HepG2 (cell line): ENCODE results near the gene BCL2L2. TPM values are rescaled to one million over a fixed set of nuclear protein-coding genes. Genes with fewer than 3 reads are reported as not detected.

Source experiments
- CEBPB ChIP-seq: IDR thresholded peaks from 2 replicates; pipeline ENCODE4 v1.6.1; 2011; ENCODE audit warnings: low read depth, low read length, improper control_type of control experiment, borderline replicate concordance
- HNF4G ChIP-seq, 2 experiments: sonication (generic) in 1 of 2; formaldehyde crosslinking in 1 of 2; IDR thresholded peaks; 2 replicates each; pipeline versions ENCODE4 v1.4.0 to v1.6.1; 2011 to 2020; ENCODE audit warnings: borderline replicate concordance in 2 of 2, low read depth in 2 of 2, mild to moderate bottlenecking in 2 of 2, low read length in 1 of 2, missing genetic modification reagents in 1 of 2, moderate library complexity in 1 of 2
- NRL ChIP-seq: sonication (generic); formaldehyde crosslinking; IDR thresholded peaks from 2 replicates; pipeline ENCODE4 v1.5.0; 2020; ENCODE audit warnings: missing genetic modification reagents, mild to moderate bottlenecking, moderate library complexity, borderline replicate concordance
- PITX1 ChIP-seq: sonication (generic); formaldehyde crosslinking; IDR thresholded peaks from 2 replicates; pipeline ENCODE4 v1.5.1; 2020; ENCODE audit warnings: mild to moderate bottlenecking, missing genetic modification reagents
- PTBP1 ChIP-seq: fragments of 200-400 bp; formaldehyde crosslinking; IDR thresholded peaks from 2 replicates; pipeline ENCODE4 v1.6.1; 2018; ENCODE audit warnings: low read length, low read depth; ENCODE audit not compliant: poor library complexity, severe bottlenecking
- SCMH1 ChIP-seq: sonication (generic); formaldehyde crosslinking; IDR thresholded peaks from 2 replicates; pipeline ENCODE4 v1.9.0; 2021; ENCODE audit warnings: missing genetic modification reagents, mild to moderate bottlenecking, borderline replicate concordance
- SKI ChIP-seq: fragments of 450-650 bp; IDR thresholded peaks from one replicate; pipeline ENCODE4 v1.6.1; 2018; ENCODE audit warnings: mild to moderate bottlenecking; ENCODE audit not compliant: partially characterized antibody
- ZBTB49 ChIP-seq: sonication (generic); formaldehyde crosslinking; IDR thresholded peaks from 2 replicates; pipeline ENCODE4 v1.4.0; 2020; ENCODE audit warnings: missing genetic modification reagents, borderline replicate concordance
- ZHX2 ChIP-seq, 2 experiments: sonication (generic) in 1 of 2; formaldehyde crosslinking in 1 of 2; IDR thresholded peaks; 2 replicates each; pipeline versions ENCODE4 v1.6.1 to v1.9.0; 2014 to 2022; ENCODE audit warnings: antibody characterized with exemption in 1 of 2, borderline replicate concordance in 1 of 2, inconsistent platforms in 1 of 2, low read depth in 1 of 2, missing genetic modification reagents in 1 of 2
- polyA plus RNA-seq, 8 experiments: library from polyadenylated mRNA; depleted of rRNA in 3 of 8; stranded (reverse) in 7 of 8; unstranded in 1 of 8; fragments of >200 nt; fragmentation: Illumina TruSeq in 4 of 8; extraction: Trizol in 4 of 8; gene quantifications; 2 replicates each; pipeline versions ENCODE4 v1.2.1 to v1.2.3, GENCODE V29; 2011 to 2016; ENCODE audit warnings: low read depth in 4 of 8, missing spikeins in 1 of 8, mixed read lengths in 1 of 8; ENCODE audit not compliant: insufficient read depth in 1 of 8
- total RNA-seq, 5 experiments: library from RNA; depleted of rRNA; stranded (reverse); fragments of >200 nt; fragmentation: Illumina TruSeq; extraction: Trizol; gene quantifications; 2 replicates each; pipeline ENCODE4 v1.2.3, GENCODE V29; 2016; ENCODE audit warnings: low read depth in 1 of 5
- TF ChIP-seq, protein P1 (sequence below): sonication (generic); formaldehyde crosslinking; IDR thresholded peaks from 2 replicates; pipeline ENCODE4 v1.8.0; 2022; ENCODE audit warnings: mild to moderate bottlenecking, missing genetic modification reagents, moderate library complexity
- TF ChIP-seq, protein P2 (sequence below): sonication (generic); formaldehyde crosslinking; IDR thresholded peaks from 2 replicates; pipeline ENCODE4 v1.5.0; 2020; ENCODE audit warnings: missing genetic modification reagents

BCL2L2 gene
- total and polyA plus RNA-seq, 2 of the 13 experiments (the other 11 are each of a cell fraction or from before 2014, with no cell fraction given): 28.1 to 49.8 TPM

- no peak for TF ChIP-seq HNF4G (IDR thresholded peaks at IDR 0.05; ENCODE audit: borderline replicate concordance, low read depth, low read length)
- peak; percentile 24; the same call in 1 of the 2 replicates for TF ChIP-seq HNF4G (CRISPR knock-in tag; IDR thresholded peaks at IDR 0.05; ENCODE audit: borderline replicate concordance, low read depth)
- TF ChIP-seq NRL (CRISPR knock-in tag): peak; percentile 87; the same call in 1 of the 2 replicates
- no peak for TF ChIP-seq ZHX2 (IDR thresholded peaks at IDR 0.05; ENCODE audit: low read depth)
- TF ChIP-seq ZHX2 (CRISPR knock-in tag; IDR thresholded peaks at IDR 0.05; ENCODE audit: borderline replicate concordance): 0 out of 2 replicates have a peak, but pooled peaks have one; percentile 1
- peak; percentile 22; the same call in 1 of the 2 replicates for TF ChIP-seq ZBTB49 (CRISPR knock-in tag)
- TF ChIP-seq, protein P1, sequence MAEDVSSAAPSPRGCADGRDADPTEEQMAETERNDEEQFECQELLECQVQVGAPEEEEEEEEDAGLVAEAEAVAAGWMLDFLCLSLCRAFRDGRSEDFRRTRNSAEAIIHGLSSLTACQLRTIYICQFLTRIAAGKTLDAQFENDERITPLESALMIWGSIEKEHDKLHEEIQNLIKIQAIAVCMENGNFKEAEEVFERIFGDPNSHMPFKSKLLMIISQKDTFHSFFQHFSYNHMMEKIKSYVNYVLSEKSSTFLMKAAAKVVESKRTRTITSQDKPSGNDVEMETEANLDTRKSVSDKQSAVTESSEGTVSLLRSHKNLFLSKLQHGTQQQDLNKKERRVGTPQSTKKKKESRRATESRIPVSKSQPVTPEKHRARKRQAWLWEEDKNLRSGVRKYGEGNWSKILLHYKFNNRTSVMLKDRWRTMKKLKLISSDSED (CRISPR knock-in tag): peak; percentile 96
- TF ChIP-seq SCMH1: no peak
- TF ChIP-seq PTBP1: peak; percentile 1
- TF ChIP-seq PITX1 (CRISPR knock-in tag): no peak; the same call in none of the 2 replicates
- TF ChIP-seq, protein P2, sequence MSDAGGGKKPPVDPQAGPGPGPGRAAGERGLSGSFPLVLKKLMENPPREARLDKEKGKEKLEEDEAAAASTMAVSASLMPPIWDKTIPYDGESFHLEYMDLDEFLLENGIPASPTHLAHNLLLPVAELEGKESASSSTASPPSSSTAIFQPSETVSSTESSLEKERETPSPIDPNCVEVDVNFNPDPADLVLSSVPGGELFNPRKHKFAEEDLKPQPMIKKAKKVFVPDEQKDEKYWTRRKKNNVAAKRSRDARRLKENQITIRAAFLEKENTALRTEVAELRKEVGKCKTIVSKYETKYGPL: 0 out of 2 replicates have a peak, but pooled peaks have one; percentile 52
- peak; percentile 28 for TF ChIP-seq SKI
- TF ChIP-seq CEBPB: no peak
Observed at GRCh38 chr14:23302290-23303225, 4.1 kb upstream of the BCL2L2 start, which contains the start of gene PPP1R3E (continued).
